Activated naive CD4-positive, alpha-beta T cell treated with anti-CD3 and anti-CD28 coated beads, Interleukin-2, amount 10 ng/mL, durations not matched to agents 7 days and 5 days (primary cell): ENCODE data around the gene PPP2CA.
A peak's percentile ranks its signal among the peaks of the same experiment; 100 is the strongest.
"Not testable (repeated sequence)": the region's sequence is repeated elsewhere in the genome, so short reads cannot be mapped to it uniquely, and the experiment has no call there.

Experiments used
- CTCF ChIA-PET: fragments of 350-600 bp; sonication (Branson Sonifier 250); formaldehyde crosslinking; loops from one replicate; lab custom pipeline; 2021; ENCODE audit warnings: antibody characterized with exemption; lab: Charles Lee
- DNase-seq: peaks from one replicate; pipeline ENCODE4 v3.0.0-alpha.2; 2020
- H3K27ac Mint-ChIP-seq: one replicate; pipeline ENCODE4 v1.8.0; 2021; ENCODE audit warnings: mild to moderate bottlenecking, moderate library complexity, mixed read lengths
- H3K27me3 Mint-ChIP-seq: one replicate; pipeline ENCODE4 v1.8.0; 2021; ENCODE audit warnings: mild to moderate bottlenecking, mixed read lengths
- H3K36me3 Mint-ChIP-seq: one replicate; pipeline ENCODE4 v1.8.0; 2021; ENCODE audit warnings: mixed read lengths
- H3K4me1 Mint-ChIP-seq: one replicate; pipeline ENCODE4 v1.8.0; 2021; ENCODE audit warnings: mixed read lengths
- H3K4me3 Mint-ChIP-seq: one replicate; pipeline ENCODE4 v1.8.0; 2021; ENCODE audit warnings: mild to moderate bottlenecking, moderate library complexity, mixed read lengths
- H3K9me3 Mint-ChIP-seq: one replicate; pipeline ENCODE4 v1.8.0; 2021; ENCODE audit warnings: mixed read lengths

PPP2CA gene

GRCh38 chr5:134227259-134227658 is 1.4 kb upstream of the PPP2CA start:
- H3K9me3 Mint-ChIP-seq: no peaks in the 10 kb centered on the region
- peak overlapping the region; percentile 95 for H3K4me3 Mint-ChIP-seq
- H3K27me3 Mint-ChIP-seq: peaks cover 5% of the 10 kb centered on the region
- H3K4me1 Mint-ChIP-seq: peaks cover 34% of the 10 kb centered on the region
- peak overlapping the region; percentile 99 for H3K27ac Mint-ChIP-seq
- no peak for DNase-seq
- peaks cover 22% of the 10 kb centered on the region for H3K36me3 Mint-ChIP-seq
- CTCF ChIA-PET: interaction anchor here (1.1 kb wide), 1 partner anchor 41 kb away, joined by 3 read pairs; no protein-coding TSS in a partner anchor

- peak overlapping the region; percentile 95 for H3K4me3 Mint-ChIP-seq
- peaks cover 39% of the 10 kb centered on the region for H3K4me1 Mint-ChIP-seq
- no peaks in the 10 kb centered on the region for H3K9me3 Mint-ChIP-seq
- peaks cover 27% of the 10 kb centered on the region for H3K36me3 Mint-ChIP-seq
- CTCF ChIA-PET: interaction anchor here (1.1 to 2.1 kb wide), 4 partner anchors 40 to 361 kb away, joined by 3 to 7 read pairs (median 5); no protein-coding TSS in a partner anchor
- peaks cover 5% of the 10 kb centered on the region for H3K27me3 Mint-ChIP-seq
- H3K27ac Mint-ChIP-seq: peak overlapping the region; percentile 99
- DNase-seq: no peak
Observed at GRCh38 chr5:134226441-134227192, 744 bp upstream of the PPP2CA start.

GRCh38 chr5:134224888-134225779 is 739 bp downstream of the PPP2CA start:
- Mint-ChIP-seq H3K27me3 (peaks cover 5% of the 10 kb centered on the region), H3K36me3 (peaks cover 36% of the 10 kb centered on the region), H3K27ac (peak overlapping the region; percentile 99), H3K4me3 (peak overlapping the region; percentile 95), H3K9me3 (no peaks in the 10 kb centered on the region), H3K4me1 (peaks cover 49% of the 10 kb centered on the region)
- DNase-seq: peak; percentile 77
- CTCF ChIA-PET: interaction anchor here (0.6 to 2.1 kb wide), 9 partner anchors 21 to 362 kb away, joined by 3 to 7 read pairs (median 4); no protein-coding TSS in a partner anchor

DNA sequence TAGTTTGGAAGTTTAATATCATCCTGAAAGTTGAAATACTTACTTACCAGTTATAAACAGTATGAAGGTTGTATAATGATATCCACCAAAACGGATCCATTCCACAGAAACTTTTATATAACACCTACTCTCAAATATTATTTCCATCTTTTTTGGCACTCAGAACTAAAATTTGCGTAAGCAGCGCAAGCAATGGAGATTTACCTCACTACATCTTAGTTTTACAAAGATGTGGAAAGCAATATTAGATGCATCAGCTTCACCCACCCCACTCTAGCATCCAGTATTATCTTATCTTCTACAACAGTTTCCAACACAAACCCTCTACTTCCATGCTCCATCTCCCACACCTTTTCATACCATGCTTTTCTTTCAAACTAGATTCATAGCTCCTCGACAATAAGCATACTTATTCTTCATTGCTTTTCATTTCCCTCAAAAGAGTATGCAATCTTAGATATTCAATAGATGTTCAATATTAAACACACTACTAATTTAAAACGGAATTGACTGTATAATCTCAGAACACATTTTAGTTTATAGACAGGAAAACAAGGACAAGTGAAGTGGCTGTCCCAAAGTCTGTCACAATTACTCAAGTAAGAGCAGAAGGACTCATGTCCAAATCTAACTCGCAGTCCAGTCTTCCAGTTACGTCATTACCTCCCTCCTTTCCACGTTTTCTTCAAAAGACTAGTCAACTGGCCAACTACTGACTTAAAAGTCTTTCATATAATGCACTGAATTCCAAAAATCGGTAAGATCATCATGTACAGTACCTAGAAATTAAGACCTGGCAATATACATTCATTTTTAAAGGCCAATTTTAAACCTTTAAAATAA is 2.2 kb downstream of the PPP2CA start:
- Mint-ChIP-seq H3K4me1 (peaks cover 60% of the 10 kb centered on the region), H3K9me3 (no peaks in the 10 kb centered on the region), H3K27ac (peak overlapping the region; percentile 99), H3K4me3 (peak overlapping the region; percentile 95), H3K36me3 (peaks cover 44% of the 10 kb centered on the region), H3K27me3 (peaks cover 5% of the 10 kb centered on the region)
- no peak for DNase-seq
- CTCF ChIA-PET: interaction anchor here (1.1 kb wide), 1 partner anchor 40 kb away, joined by 3 read pairs; no protein-coding TSS in a partner anchor

DNA sequence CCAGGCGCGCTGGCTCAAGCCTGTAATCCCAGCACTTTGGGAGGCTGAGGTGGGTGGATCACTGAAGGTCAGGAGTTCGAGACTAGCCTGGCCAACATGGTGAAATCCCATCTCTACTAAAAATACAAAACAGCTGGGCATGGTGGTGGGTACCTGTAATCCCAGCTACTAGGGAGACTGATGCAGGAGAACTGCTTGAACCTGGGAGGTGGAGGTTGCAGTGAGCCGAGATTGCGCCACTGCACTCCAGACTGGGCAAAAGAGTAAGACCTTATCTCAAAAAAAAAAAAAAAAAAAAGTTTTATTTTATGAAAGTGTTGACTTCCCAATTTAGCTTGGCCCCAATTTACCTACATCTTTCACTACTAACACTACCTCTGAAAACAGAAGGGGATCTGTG is 4.2 kb downstream of the PPP2CA start:
- not testable (repeated sequence) for H3K27ac Mint-ChIP-seq, H3K9me3 Mint-ChIP-seq, DNase-seq, H3K4me3 Mint-ChIP-seq, H3K27me3 Mint-ChIP-seq
- CTCF ChIA-PET: interaction anchor here (1.0 to 1.1 kb wide), 2 partner anchors 68 to 195 kb away, joined by 3 read pairs; no protein-coding TSS in a partner anchor
- H3K4me1 Mint-ChIP-seq: peaks cover 53% of the 10 kb centered on the region
- peaks cover 46% of the 10 kb centered on the region for H3K36me3 Mint-ChIP-seq

DNA sequence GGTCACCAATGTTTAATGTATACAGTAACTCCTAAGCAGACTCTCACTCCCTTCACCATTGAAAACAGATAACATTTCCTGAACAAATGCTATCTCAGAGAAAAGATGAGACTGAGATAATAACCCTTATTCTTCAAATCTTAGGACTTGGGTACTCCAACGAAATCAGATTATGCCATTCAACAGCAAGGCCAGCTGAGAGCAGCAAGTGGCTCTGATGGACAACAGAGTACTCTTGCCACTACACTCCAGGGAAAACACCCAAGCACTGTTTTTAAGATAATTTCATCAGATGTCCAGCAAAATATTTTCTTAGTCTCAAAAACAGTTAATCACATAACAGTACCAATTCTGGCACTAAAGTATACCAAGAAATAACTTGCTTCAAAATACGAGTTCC is 10.1 kb downstream of the PPP2CA start:
- DNase-seq: no peak
- no peaks in the 10 kb centered on the region for H3K9me3 Mint-ChIP-seq
- peaks cover 34% of the 10 kb centered on the region for H3K4me1 Mint-ChIP-seq
- no peaks in the 10 kb centered on the region for H3K27me3 Mint-ChIP-seq
- no peak overlapping the region for H3K27ac Mint-ChIP-seq
- CTCF ChIA-PET: interaction anchor here (0.5 to 0.7 kb wide), 3 partner anchors 76 to 418 kb away, joined by 3 to 4 read pairs (median 4); no protein-coding TSS in a partner anchor
- H3K36me3 Mint-ChIP-seq: peaks cover 28% of the 10 kb centered on the region
- no peak overlapping the region for H3K4me3 Mint-ChIP-seq

DNA sequence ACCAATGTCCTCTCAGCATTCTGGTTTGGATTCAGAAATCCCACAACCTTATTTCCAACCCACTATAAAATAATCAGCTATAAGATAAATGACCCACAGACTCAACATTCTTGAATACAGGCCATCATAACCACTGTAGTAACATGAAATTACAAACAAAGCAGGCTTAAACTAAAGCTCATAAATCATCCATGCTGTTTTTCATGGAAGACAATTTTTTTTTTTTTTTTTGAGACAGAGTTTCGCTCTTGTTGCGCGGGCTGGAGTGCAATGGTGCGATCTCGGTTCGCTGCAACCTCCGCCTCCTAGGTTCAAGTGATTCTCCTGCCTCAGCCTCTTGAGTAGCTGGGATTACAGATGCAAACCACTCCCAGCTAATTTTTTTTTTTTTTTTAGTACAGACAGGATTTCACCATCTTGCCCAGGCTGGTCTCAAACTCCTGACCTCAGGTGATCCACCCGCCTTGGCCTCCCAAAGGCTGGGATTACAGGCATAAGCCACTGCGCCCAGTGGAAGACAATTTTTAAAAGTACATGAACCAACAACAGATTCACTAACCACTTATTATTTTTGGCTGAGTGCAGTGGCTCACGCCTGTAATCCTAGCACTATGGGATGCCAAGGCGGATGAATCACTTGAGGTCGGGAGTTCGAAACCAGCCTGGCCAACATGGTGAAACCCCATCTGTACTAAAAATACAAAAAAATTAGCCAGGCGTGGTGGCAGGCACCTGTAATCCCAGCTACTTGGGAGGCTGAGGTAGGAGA is 14.4 kb downstream of the PPP2CA start:
- not testable (repeated sequence) for H3K9me3 Mint-ChIP-seq, H3K27me3 Mint-ChIP-seq, H3K4me3 Mint-ChIP-seq, H3K27ac Mint-ChIP-seq, DNase-seq
- CTCF ChIA-PET: interaction anchor here (0.6 to 1.2 kb wide), 4 partner anchors 11 to 585 kb away, joined by 3 to 4 read pairs (median 3); no protein-coding TSS in a partner anchor
- Mint-ChIP-seq H3K36me3 (peaks cover 10% of the 10 kb centered on the region), H3K4me1 (peaks cover 21% of the 10 kb centered on the region)

DNA sequence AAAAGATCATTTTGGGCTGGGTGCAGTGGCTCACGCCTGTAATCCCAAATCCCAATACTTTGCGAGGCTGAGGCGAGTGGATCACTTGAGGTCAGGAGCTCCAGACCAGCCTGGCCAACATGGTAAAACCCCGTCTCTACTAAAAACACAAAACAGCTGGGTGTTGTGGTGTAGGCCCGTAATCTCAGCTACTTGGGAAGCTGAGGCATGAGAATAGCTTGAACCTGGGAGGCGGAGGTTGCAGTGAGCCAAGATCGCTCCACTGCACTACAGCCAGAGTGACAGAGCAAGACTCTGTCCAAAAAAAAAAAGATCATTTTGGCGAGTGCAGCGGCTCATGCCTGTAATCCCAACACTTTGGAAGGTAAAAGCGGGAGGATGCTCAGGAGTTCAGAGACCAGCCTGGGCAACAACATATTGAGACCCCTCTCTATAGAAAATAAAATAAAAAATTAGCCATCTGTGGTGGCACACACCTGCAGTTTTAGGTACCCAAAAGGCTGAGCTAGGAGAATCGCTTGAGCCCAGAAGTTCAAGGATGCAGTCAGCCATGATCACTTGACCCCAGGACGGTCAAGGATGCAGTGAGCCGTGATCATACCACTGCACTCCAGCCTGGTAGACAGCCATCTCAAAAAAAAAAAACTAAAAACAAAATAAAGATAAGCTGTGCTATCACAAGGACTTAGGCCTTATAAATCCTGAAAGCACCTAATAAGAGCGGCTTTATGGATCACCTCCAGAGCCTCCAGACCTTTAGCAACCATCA is 16.2 kb downstream of the PPP2CA start:
- no peak overlapping the region for H3K27ac Mint-ChIP-seq
- peaks cover 17% of the 10 kb centered on the region for H3K36me3 Mint-ChIP-seq
- no peak for DNase-seq
- H3K27me3 Mint-ChIP-seq: no peaks in the 10 kb centered on the region
- CTCF ChIA-PET: interaction anchor here (0.7 to 1.3 kb wide), 2 partner anchors 26 to 98 kb away, joined by 3 read pairs; no protein-coding TSS in a partner anchor
- peaks cover 20% of the 10 kb centered on the region for H3K4me1 Mint-ChIP-seq
- no peak overlapping the region for H3K4me3 Mint-ChIP-seq
- H3K9me3 Mint-ChIP-seq: no peaks in the 10 kb centered on the region

GRCh38 chr5:134207696-134208095 is 18.2 kb downstream of the PPP2CA start:
- H3K27ac Mint-ChIP-seq: no peak overlapping the region
- CTCF ChIA-PET: no interaction called here
- peaks cover 32% of the 10 kb centered on the region for H3K36me3 Mint-ChIP-seq
- peaks cover 16% of the 10 kb centered on the region for H3K4me1 Mint-ChIP-seq
- H3K27me3 Mint-ChIP-seq: no peaks in the 10 kb centered on the region
- DNase-seq: no peak
- H3K9me3 Mint-ChIP-seq: no peaks in the 10 kb centered on the region
- no peak overlapping the region for H3K4me3 Mint-ChIP-seq

- H3K9me3 Mint-ChIP-seq: no peaks in the 10 kb centered on the region
- H3K27me3 Mint-ChIP-seq: no peaks in the 10 kb centered on the region
- peaks cover 10% of the 10 kb centered on the region for H3K4me1 Mint-ChIP-seq
- H3K4me3 Mint-ChIP-seq: no peak overlapping the region
- peaks cover 37% of the 10 kb centered on the region for H3K36me3 Mint-ChIP-seq
- no peak overlapping the region for H3K27ac Mint-ChIP-seq
- CTCF ChIA-PET: no interaction called here
- no peak for DNase-seq
Observed at GRCh38 chr5:134206627-134207160, 19.2 kb downstream of the PPP2CA start.

DNA sequence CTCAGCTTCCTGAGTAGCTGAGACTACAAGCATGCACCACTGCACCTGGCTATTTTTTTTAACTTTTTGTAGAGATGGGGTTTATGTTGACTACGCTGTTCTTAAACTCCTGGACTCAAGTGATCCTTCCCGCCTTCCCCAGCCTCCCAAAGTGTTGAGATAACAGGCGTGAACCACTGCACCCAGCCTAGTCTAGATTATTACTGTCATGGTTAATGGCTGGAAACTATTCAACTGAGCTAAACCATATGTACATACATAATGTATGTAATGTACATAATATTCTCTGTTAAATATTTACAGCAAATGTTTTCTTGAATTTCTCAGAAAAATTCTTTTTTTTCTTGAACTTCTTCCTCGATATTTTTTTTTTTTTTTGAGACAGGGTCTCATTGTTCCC is 21.3 kb downstream of the PPP2CA start:
- H3K4me3 Mint-ChIP-seq: no peak overlapping the region
- H3K27me3 Mint-ChIP-seq: no peaks in the 10 kb centered on the region
- peaks cover 54% of the 10 kb centered on the region for H3K36me3 Mint-ChIP-seq
- H3K4me1 Mint-ChIP-seq: peaks cover 8% of the 10 kb centered on the region
- CTCF ChIA-PET: interaction anchor here (1.7 kb wide), 1 partner anchor 20 kb away, joined by 4 read pairs; no protein-coding TSS in a partner anchor
- H3K27ac Mint-ChIP-seq: no peak overlapping the region
- DNase-seq: no peak
- H3K9me3 Mint-ChIP-seq: no peaks in the 10 kb centered on the region

- Mint-ChIP-seq H3K27me3 (no peaks in the 10 kb centered on the region), H3K27ac (no peak overlapping the region), H3K36me3 (peaks cover 62% of the 10 kb centered on the region), H3K4me1 (no peaks in the 10 kb centered on the region), H3K4me3 (no peak overlapping the region), H3K9me3 (no peaks in the 10 kb centered on the region)
- no peak for DNase-seq
- CTCF ChIA-PET: interaction anchor here (0.7 to 1.7 kb wide), 2 partner anchors 20 to 21 kb away, joined by 3 to 4 read pairs; no protein-coding TSS in a partner anchor
Observed at GRCh38 chr5:134203630-134204029, 22.2 kb downstream of the PPP2CA start.
